ENCODE data around the gene ZNF142.

Gene ZNF142, protein sequence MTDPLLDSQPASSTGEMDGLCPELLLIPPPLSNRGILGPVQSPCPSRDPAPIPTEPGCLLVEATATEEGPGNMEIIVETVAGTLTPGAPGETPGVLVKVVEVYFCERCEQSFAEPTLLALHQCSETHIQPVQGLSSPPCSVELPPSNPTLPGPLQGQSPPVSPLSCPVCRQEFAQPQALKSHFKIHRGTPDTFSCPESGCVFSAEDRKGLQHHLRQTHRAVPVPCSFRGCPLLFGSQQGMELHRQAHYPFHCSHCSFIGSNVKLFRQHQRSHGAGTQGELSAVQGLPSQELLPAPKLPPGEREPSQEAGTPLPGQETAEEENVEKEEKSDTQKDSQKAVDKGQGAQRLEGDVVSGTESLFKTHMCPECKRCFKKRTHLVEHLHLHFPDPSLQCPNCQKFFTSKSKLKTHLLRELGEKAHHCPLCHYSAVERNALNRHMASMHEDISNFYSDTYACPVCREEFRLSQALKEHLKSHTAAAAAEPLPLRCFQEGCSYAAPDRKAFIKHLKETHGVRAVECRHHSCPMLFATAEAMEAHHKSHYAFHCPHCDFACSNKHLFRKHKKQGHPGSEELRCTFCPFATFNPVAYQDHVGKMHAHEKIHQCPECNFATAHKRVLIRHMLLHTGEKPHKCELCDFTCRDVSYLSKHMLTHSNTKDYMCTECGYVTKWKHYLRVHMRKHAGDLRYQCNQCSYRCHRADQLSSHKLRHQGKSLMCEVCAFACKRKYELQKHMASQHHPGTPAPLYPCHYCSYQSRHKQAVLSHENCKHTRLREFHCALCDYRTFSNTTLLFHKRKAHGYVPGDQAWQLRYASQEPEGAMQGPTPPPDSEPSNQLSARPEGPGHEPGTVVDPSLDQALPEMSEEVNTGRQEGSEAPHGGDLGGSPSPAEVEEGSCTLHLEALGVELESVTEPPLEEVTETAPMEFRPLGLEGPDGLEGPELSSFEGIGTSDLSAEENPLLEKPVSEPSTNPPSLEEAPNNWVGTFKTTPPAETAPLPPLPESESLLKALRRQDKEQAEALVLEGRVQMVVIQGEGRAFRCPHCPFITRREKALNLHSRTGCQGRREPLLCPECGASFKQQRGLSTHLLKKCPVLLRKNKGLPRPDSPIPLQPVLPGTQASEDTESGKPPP (N-terminal part only)

DNA sequence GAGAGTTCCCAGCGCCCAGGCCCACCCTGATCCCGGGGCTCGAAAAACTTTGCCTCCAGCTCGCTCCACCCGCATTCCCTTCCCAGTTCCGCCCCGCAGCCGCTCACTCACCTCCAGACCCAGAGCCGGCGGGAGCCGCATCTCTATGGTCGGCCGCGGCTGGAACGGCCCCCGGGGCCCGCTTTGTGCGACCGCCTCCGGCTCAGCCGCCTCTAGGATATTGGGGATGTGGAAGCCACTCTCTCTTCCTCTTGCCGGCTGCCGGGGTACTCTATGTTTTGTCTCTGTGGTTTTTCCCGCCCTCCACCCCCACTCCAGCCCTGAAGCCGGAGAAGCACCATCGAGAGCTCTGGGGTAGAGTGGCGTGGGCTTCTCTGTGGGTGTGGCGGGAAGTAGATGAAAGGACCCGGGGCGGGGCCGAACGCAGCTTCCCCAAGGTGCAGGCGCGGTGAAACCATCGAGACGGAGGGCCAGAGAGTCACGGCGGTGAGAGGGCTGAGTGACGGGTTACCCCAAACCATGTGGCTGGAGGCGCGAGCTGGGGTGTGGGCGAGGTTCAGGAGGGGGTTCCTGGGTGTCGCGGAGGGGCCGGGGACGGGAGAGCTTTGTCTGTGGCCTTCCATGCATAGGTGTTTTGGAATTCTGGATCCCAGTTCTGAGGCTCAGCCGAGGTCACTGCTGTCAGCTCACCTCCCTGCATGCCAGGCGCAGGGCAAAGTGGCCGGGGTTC is at the start of gene ZNF142, which contains the start of gene BCS1L:
TSS of gene ZNF142 (minus strand) at position 366 of the 730 bp plus-strand sequence. CDS start 3,194 bp downstream, outside the sequence.
TSS of gene BCS1L (plus strand) at position 426 of the 730 bp plus-strand sequence. CDS start 1,305 bp downstream, outside the sequence.
- no peak for DNase-seq

DNA sequence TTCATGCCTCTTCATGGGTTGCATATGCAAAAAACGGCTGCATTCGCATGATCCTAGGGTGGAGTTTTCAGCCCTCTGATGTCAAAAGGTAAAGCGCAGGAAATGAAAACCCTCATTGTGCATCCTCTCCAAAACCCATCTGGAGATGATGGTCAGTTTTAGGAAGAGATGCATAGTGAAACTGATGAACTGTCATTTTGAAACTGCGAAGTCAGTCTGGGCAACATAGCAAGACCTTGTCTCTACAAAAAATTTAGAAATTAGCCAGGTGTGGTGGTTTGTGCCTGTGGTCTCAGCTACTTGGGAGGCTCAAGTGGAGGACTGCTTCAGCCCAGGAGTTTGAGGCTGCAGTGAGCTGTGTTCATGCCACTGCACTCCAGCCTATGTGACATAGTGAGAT is 48.7 kb upstream of the ZNF142 start:
- DNase-seq: no peak

DNA sequence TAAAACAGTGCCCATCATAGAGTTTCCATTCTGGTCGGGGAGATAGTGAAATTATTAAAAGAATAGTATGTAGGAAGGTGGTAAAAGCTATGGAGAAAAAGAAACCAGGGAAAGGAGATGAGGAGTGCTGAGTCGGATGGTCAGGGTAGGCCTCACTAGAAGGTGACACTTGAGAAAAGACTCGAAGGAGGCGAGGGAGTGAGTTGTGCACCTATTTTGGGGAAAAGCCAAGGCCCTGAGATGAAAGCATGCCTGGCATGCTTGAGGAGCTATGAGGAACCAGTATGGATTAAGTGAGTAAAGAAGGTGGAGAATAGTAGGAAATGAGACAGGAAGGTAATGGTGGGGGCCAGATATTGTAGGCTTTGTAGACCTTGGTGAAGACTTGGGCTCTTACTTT is 43.9 kb upstream of the ZNF142 start:
- DNase-seq: no peak

DNA sequence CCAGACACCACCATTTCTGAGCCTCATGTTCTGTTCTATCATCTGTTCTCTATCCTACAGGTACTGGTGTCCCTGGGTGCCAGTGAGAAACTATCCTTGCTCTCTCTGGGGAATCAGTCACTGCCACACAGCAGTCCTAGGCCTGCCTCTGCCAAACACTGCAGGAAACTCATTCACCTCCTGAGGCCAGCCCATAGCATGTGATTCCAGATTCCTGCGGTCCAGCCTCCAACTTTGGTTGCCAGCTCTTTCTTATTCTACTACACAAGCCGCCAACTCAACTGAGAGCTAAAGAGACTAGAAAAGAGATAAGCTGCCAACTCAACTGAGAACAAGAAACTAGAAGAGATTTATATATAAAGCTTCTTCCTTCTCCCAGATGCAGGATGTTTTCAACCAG is 42.4 kb upstream of the ZNF142 start:
- no peak for DNase-seq

DNA sequence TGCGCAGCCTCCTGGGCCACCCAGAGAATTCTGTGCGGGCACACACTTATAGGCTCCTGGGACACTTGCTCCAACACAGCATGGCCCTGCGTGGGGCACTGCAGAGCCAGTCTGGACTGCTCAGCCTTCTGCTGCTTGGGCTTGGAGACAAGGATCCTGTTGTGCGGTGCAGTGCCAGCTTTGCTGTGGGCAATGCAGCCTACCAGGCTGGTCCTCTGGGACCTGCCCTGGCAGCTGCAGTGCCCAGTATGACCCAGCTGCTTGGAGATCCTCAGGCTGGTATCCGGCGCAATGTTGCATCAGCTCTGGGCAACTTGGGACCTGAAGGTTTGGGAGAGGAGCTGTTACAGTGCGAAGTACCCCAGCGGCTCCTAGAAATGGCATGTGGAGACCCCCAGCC is 39.5 kb upstream of the ZNF142 start:
- DNase-seq: no peak

DNA sequence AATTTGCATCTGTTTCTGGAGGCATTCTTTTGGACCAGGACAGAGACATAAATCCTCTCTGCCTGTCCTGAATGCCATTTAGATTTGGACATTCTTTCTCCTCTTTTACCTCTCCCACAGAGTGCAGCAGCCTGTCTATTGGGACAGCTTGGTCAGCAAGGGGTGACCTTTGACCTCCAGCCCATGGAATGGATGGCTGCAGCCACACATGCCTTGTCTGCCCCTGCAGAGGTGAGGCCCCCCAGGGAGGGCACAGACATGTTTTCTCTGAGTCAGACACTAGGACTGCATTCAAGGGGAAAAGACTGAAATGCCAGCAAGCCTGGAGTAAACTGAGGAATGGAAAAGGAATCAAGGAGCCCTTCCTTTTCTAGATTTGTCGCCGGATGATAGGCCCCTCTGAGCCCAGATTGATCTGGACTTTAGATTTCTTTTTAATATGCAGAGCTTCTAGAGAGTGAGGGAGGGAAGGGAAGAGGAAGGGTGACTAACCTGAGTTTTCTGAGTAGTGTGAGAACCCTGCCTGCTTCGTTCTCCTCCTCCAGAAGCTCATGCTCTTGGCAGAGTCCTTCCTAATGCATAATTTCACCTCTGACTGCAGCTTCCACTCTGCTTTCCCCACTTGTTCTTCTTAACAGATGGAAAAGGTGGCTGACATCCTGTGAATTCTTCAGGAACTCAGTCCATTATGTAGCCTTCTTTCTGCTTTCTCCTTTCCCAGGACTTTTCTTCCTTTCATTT is 35.2 kb upstream of the ZNF142 start:
- no peak for DNase-seq

DNA sequence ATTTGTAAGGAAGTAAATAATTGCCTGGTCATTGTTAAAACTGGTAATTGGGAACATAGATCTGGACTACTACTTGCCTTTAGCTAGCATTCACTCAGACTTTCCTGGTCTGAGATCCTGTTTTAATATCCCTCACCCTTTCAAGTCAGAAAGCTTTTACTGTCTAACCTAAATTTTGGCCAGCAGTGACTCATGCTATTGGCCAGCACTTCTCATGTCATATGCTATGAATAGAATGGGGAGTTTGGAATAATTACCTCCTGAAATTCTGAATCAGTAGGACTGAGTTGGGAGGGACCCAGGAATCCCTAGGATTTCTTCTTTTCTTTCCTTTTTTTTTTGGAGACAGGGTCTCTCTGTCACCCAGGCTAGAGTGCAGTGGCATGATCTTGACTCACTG is 31.8 kb upstream of the ZNF142 start:
- no peak for DNase-seq

DNA sequence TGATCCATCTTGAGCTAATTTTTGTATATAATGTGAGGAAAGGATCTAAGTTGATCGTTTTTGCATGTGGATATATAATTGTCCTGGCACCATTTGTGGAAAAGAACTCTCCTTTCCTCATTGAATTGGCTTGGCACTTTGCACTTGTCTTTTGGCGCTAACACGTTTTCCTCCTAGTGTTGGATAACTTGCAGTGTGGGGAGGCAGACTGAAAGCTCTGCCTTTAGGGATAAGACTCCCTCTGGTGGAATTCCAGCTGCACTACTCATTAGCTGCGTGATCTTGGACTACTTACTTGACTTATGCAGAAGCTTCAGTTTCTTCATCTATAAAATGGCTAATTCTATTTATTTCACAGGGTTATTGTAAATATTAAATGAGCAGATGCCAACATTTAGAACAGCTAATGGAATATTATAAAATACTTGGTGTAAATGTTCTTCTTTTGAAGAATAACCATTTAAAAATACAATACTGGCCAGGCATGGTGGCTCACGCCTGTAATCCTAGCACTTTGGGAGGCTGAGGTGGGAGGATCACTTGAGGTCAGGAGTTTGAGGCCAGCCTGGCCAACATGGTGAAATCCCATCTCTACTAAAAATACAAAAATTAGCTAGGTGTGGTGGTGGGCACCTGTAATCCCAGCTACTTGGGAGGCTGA is 28.1 kb upstream of the ZNF142 start:
- peak; percentile 74 for DNase-seq

DNA sequence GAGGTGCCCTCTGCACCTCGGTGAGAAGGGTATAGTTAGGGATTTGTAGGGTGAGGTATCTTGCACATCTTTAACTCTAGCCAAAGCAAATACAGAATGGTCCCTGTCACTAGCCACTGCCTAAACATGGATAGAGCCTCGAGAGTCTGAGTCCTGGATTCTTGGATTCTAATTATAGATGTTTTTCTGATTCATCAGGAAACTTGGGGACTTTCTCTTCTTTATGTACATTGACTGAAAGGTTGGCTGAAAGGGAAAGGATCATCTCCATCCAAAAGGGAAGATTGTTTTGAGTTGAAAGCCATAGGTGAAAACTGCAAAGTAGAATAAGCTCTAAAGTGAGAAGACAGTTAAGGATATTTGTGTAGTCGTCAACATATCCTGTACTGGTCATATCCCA is 20.6 kb upstream of the ZNF142 start:
- no peak for DNase-seq

DNA sequence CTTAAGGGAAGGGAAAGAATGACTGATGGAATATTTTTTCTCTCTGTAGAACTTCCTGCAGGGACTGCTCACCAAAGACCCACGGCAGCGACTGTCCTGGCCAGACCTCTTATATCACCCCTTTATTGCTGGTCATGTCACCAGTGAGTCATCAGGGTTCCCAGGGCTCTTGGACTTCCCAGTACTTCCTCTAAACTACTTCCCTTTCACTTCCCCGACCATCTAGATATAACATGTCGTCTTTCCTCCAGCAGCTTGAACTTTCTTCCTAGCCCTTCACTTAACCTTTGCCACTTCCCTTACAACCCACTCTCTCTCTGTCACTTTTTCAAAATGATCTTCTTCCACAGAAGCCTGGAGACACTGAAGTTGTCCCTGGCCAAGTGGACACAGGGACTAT is 19.7 kb upstream of the ZNF142 start:
- DNase-seq: no peak

DNA sequence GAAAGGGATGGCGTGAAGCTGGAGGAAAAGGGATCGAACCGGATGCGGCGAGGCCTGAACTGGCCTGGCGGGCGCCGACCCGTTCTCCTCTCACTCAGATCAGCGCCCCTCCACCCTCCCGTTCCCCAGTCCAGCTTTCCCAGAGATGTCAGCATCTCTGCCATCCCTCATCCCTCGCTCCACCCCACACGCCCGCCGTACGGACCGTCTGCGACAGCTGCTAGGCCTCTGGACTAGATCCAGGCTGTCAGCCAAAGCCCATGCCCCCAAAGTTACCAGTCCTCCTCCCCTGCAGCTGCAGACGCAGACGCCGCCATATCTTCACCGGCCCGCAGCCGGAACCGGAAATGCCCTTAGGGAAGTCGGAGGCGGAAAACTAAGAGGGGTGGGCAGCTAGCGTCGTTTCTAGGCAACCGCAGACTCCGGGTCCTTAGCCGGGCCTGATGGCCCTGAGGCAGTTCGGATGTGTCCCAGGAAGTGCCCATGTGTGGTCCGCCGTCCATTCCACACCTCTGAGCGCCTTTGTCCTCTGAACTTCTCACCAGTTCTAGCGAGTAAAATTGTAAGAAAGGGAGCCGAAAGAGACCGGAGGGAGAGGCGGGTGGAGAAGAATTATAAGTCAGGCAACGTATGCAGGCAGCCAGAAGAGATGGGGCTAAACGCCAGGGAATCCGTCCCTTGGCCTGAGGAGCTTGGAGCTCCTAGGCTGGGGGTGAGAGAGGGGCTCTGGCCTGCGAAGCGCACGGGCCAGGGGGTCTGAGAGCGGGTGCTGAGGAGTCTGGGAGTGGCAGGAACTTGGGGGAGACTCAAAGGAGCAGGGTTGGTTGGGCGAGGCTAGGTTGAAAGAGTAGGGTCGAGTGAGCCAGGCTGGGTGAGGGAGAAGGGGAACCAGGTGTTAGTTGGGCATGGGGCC is 12.5 kb upstream of the ZNF142 start, which contains the start of the genes RNF25 and STK36:
TSS of gene RNF25 (minus strand) at position 349 of the 913 bp plus-strand sequence. CDS start at position 317, 32 bp downstream.
TSS of gene STK36 (plus strand) at position 433 of the 913 bp plus-strand sequence. CDS start 744 bp downstream, outside the sequence.
- peak; percentile 85 for DNase-seq

DNA sequence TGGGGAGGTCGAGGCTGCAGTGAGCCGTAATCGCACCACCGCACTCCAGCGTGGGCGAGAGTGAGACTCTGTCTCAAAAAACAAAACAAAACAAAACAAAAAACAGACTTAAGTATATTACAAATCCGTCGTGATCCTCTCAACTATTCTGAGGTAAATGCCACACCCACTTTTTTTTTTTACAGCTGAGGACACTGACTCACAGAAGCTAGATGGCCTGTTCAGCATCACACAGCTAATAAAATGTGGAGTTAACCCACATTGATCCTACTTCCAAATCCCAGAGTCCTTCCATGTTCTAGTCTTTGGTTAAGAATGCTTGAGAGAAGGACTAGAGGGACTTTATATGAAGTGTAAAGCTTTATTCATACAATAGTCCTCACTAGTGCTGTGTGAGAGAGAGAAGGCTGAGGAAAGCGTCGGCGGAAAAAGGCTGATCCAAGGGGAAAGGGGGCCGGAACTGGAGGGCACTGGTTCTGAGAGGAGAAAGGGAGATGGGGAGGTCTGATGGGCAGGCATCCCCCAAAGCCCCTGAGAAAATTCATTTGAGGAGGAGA is 11.8 kb upstream of the ZNF142 start:
- no peak for DNase-seq

DNA sequence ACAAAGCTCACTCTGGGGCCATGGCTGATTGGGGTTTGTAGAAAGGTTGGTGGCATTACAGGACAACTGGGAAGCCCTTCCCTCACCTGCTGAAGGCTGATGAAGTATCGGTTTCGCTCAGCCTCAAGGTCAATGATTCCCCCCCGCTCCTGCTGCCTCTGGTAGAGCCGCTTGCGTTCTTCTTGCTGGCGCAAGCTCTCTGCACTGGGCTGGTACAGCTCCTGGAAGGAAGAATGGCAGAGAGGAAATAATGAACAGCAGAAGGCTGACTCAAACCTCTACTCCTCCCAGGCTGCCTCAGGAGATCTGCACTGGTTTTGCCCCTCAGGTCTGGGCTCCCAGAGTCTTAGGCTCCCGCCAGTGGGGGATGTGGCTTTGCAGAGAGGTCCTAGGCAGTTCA is 5.2 kb upstream of the ZNF142 start:
- no peak for DNase-seq

DNA sequence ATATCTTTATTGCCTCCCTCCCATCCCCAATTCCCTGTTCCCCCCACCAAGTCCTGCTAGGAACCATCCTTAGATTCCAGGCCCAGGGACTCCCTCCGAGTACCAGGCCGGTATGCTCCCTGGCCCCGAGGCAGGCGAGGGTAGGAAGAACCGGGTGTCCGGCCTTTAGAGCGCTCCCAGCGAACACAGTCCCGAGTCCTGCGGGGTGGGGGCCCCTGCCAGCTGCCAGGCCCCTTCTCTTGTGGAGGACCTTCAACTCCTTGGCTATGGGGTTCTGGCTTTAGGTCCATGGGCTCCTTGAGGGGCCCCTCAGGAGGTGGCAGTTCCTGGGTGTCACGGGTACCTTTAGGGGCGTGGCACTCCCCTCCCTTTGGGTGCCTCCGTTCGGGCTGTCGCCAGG is 4.5 kb upstream of the ZNF142 start:
- no peak for DNase-seq

DNA sequence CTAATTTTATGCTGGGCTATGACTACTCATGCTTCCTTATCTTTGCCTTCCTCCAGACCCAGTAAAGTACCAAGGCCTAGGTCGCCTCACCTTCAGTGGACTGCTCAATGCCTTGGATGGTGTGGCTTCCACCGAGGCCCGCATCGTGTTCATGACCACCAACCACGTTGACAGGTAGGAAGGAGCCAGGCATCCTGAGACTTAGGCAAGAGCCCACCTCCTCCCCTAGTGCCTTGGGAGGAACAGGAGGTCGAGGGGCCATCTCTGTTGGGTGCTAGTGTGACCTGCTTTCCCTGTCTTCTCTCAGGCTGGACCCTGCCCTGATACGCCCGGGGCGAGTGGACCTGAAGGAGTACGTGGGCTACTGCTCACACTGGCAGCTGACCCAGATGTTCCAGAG is 3.4 kb upstream of the ZNF142 start:
- no peak for DNase-seq

DNA sequence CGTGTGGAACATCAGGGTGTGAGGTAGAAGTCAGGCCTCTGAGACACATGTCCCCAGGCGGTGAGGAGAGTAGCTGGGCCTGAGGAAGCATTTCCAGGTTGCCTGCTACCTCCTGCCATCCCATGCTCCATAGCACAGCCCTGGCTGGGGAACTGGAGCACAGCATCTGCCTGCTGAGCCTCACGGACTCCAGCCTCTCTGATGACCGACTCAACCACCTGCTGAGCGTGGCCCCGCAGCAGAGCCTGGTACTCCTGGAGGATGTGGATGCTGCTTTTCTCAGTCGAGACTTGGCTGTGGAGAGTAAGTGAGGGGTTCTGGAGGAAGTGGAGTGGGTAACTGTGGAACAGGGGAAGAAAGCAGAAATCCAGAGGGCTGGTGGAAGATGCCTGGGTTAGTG is 3.0 kb upstream of the ZNF142 start:
- DNase-seq: no peak

DNA sequence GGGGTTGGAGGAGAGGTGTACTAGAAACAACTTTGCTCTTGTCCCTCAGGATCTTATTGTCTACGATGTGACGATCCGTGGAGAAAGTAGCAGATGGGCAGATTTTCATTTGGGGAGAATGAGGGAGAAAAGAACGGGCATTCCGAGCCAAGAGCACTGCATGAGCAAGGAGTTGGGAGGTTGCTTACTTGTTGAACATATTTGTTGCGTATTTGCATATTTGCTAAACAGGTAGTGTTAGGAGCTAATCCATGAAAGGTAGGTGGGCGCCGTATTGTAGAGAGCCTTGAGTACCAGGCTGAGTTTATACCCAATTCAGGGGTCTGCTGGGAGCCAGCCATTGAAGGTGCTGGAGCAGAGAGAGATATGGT is 550 bp upstream of the ZNF142 start:
- no peak for DNase-seq

DNA sequence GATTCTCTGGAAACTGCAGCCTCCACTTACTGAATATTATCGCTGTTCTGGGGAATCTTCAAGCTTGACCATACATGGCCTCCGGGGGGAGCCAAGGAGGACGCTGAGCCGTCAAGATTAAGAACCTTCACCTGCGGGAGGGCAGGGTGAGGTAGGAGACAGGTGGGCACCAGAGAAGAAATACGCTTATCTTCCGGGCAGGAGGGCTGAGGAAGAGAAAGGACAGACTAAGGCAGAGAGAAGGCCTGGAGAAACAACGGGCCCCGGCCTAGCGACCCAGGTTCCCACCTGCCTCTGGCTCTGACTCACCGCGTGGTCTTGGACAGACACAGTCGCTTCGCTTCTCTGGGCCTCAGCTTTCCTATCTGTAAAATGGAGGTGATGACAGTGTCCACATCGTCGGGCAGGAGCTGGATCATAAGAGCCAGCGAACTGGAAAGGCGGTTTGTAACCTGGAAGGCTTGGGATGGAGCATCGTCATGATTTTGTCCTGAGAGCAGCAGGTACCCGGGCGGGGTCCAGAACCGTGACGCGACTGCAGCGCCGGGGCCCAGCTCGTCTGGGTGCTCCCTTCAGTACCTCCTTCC is 659 bp downstream of the ZNF142 start:
- peak; percentile 42 for DNase-seq

DNA sequence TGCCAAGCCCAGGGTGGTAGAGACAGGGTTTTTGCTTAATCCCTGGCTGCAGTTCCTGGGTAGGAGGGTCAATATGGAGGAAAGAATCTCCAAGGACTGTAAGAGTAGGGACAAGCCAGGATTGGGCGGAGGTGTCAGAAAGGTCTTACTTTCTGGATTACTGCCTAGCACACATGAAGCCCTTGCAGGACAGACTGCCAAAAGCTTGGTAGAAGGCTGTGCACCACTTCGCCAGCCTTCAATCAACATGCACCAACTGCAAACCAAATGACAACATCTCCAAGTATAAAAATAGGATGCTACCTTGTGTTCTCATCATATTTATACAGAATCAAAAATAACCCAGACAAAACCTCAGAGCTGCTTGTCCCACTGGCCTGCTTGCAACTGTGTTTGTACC is 3.7 kb downstream of the ZNF142 start:
- DNase-seq: no peak
